HCT116 (cell line): ENCODE results near the gene MAP4K4. TPM values are rescaled to one million over a fixed set of nuclear protein-coding genes. Genes with fewer than 3 reads are reported as not detected.

ENCODE experiments used
- ATAC-seq: fragments of 200-7000 bp; cut with Tn5 transposase; 2 replicates; pipeline ENCODE4 v1.9.1; 2020; ENCODE audit warnings: mild to moderate bottlenecking, moderate library complexity
- BruUV-seq: library from RNA; stranded (reverse); fragments of 400-500 nt; replicated peaks from 2 replicates; lab custom pipeline; 2021; lab: Mats Ljungman, UMichigan
- CTCF ChIA-PET: fragments of 300-600 bp; sonication (Branson Sonifier 250); formaldehyde crosslinking; loops from one replicate; lab custom pipeline; 2021; ENCODE audit warnings: antibody characterized with exemption; lab: Charles Lee
- POLR2A ChIA-PET: fragments of 300-600, 350-600 bp; sonication (Branson Sonifier 250); formaldehyde crosslinking; loops from one replicate; lab custom pipeline; 2021; ENCODE audit warnings: antibody characterized with exemption; lab: Charles Lee
- RAD21 ChIA-PET, 2 experiments: fragments of 300-600 bp; sonication (Branson Sonifier 250); formaldehyde crosslinking; loops; one replicate each; lab custom pipeline; 2023; ENCODE audit warnings: low total read pairs in 2 of 2; ENCODE audit not compliant: uncharacterized antibody in 2 of 2, unreplicated experiment in 2 of 2, low non-redundant PET in 1 of 2; lab: Charles Lee
- DNase-seq: peaks from one replicate; pipeline ENCODE4 v3.0.0-alpha.2; 2010; ENCODE audit warnings: low read depth, low spot score
- H2AFZ ChIP-seq: fragments of 200-600 bp; shearing (Covaris generic), sonication (generic); 2 replicates; pipeline ENCODE4 v1.6.1; 2017; ENCODE audit warnings: low read depth, mixed run types, mixed read lengths, antibody characterized with exemption, low read length; ENCODE audit not compliant: poor library complexity, severe bottlenecking
- H3K27ac ChIP-seq: 2 replicates; pipeline ENCODE4 v1.5.1; 2012; ENCODE audit warnings: low read depth, low read length
- H3K27me3 ChIP-seq: fragments of 200-600 bp; sonication (generic); 2 replicates; pipeline ENCODE4 v1.6.1; 2016; ENCODE audit warnings: mixed run types, low read length, mixed read lengths; ENCODE audit not compliant: insufficient read depth
- H3K36me3 ChIP-seq, 2 experiments: fragments of 200-500 bp in 1 of 2; fragments of 200-600 bp in 1 of 2; sonication (Bioruptor generic) in 1 of 2; sonication (generic) in 1 of 2; 2 replicates each; pipeline versions ENCODE4 v1.5.1 to v1.6.1; 2014 to 2016; ENCODE audit warnings: low read length in 2 of 2, inconsistent platforms in 1 of 2, mixed read lengths in 1 of 2, mixed run types in 1 of 2; ENCODE audit not compliant: insufficient read depth in 2 of 2, control insufficient read depth in 1 of 2
- H3K4me1 ChIP-seq, 2 experiments: fragments of 200-600 bp in 1 of 2; sonication (generic) in 1 of 2; 2 replicates each; pipeline versions ENCODE4 v1.5.1 to v1.6.1; 2012 to 2017; ENCODE audit warnings: low read length in 2 of 2, inconsistent platforms in 1 of 2, mild to moderate bottlenecking in 1 of 2, mixed read lengths in 1 of 2, mixed run types in 1 of 2, moderate library complexity in 1 of 2; ENCODE audit not compliant: insufficient read depth in 2 of 2, control insufficient read depth in 1 of 2
- H3K4me2 ChIP-seq: fragments of 200-600 bp; sonication (generic); 2 replicates; pipeline ENCODE4 v1.6.1; 2017; ENCODE audit warnings: mixed run types, low read length, mixed read lengths
- H3K4me3 ChIP-seq, 2 experiments: fragments of 200-600 bp in 1 of 2; sonication (generic) in 1 of 2; replicated peaks in 1 of 2; 2 replicates each; pipeline ENCODE4 v1.5.1; 2011 to 2016; ENCODE audit warnings: low read length in 2 of 2, control low read depth in 1 of 2, low read depth in 1 of 2, mild to moderate bottlenecking in 1 of 2, mixed read lengths in 1 of 2, mixed run types in 1 of 2
- H3K79me2 ChIP-seq: fragments of 200-600 bp; sonication (generic); 2 replicates; pipeline ENCODE4 v1.6.1; 2017; ENCODE audit warnings: mild to moderate bottlenecking, mixed run types, low read length, moderate library complexity, mixed read lengths; ENCODE audit not compliant: insufficient read depth
- H3K9ac ChIP-seq: fragments of 200-600 bp; sonication (generic); 2 replicates; pipeline ENCODE4 v1.6.1; 2016; ENCODE audit warnings: low read length, mixed read lengths
- H3K9me2 ChIP-seq: fragments of 200-600 bp; sonication (generic), shearing (Covaris generic); 2 replicates; pipeline ENCODE4 v1.6.1; 2017; ENCODE audit warnings: mixed run types, mild to moderate bottlenecking, moderate library complexity; ENCODE audit not compliant: insufficient read depth
- H3K9me3 ChIP-seq, 2 experiments: fragments of 200-500 bp in 1 of 2; fragments of 200-600 bp in 1 of 2; sonication (Bioruptor generic) in 1 of 2; sonication (generic) in 1 of 2; 2 replicates each; pipeline ENCODE4 v1.6.1; 2014 to 2017; ENCODE audit warnings: low read length in 2 of 2, mixed read lengths in 2 of 2, inconsistent platforms in 1 of 2, low read depth in 1 of 2, mild to moderate bottlenecking in 1 of 2, mixed run types in 1 of 2, moderate library complexity in 1 of 2; ENCODE audit not compliant: control insufficient read depth in 1 of 2, insufficient read depth in 1 of 2
- H4K20me1 ChIP-seq: fragments of 200-600 bp; sonication (generic), shearing (Covaris generic); 2 replicates; pipeline ENCODE4 v1.6.1; 2017; ENCODE audit warnings: mixed run types, mild to moderate bottlenecking, moderate library complexity; ENCODE audit not compliant: insufficient read depth
- CBX3 ChIP-seq: IDR thresholded peaks from 2 replicates; pipeline ENCODE4 v1.6.1; 2012; ENCODE audit warnings: low read depth
- CEBPB ChIP-seq: IDR thresholded peaks from 2 replicates; pipeline ENCODE4 v1.6.1; 2012; ENCODE audit warnings: low read depth
- EGR1 ChIP-seq: IDR thresholded peaks from 2 replicates; pipeline ENCODE4 v1.6.1; 2012; ENCODE audit warnings: low read depth
- ELF1 ChIP-seq: IDR thresholded peaks from 2 replicates; pipeline ENCODE4 v1.6.1; 2012; ENCODE audit warnings: low read depth, borderline replicate concordance
- JUND ChIP-seq: IDR thresholded peaks from 2 replicates; pipeline ENCODE4 v1.6.1; 2012
- POLR2AphosphoS5 ChIP-seq: IDR thresholded peaks from 2 replicates; pipeline ENCODE4 v1.6.1; 2011; ENCODE audit warnings: mild to moderate bottlenecking, low read depth, low read length, moderate library complexity
- SIN3A ChIP-seq: IDR thresholded peaks from 2 replicates; pipeline ENCODE4 v1.6.1; 2012; ENCODE audit warnings: low read depth
- SRF ChIP-seq: IDR thresholded peaks from 2 replicates; pipeline ENCODE4 v1.6.1; 2012; ENCODE audit warnings: low read depth
- ZNF274 ChIP-seq: fragments of 200-500 bp; sonication (Bioruptor generic); IDR thresholded peaks from 2 replicates; pipeline ENCODE4 v1.6.1; 2014; ENCODE audit warnings: mild to moderate bottlenecking, low read depth, low read length, inconsistent platforms
- intact Hi-C: fragments of 100-400 bp; cut with micrococcal nuclease; formaldehyde crosslinking; loops from 2 replicates; pipeline ENCODE4 v1.10.0; 2022
- total RNA-seq: library from RNA; stranded (reverse); gene quantifications from one replicate; pipeline ENCODE4 v1.2.1, GENCODE V29; 2021; ENCODE audit not compliant: unreplicated experiment
- TF ChIP-seq, protein P1 (sequence below): IDR thresholded peaks from 2 replicates; pipeline ENCODE4 v1.6.1; 2012; ENCODE audit warnings: low read depth
- TF ChIP-seq, protein P2 (sequence below): IDR thresholded peaks from 2 replicates; pipeline ENCODE4 v1.6.1; 2012
- TF ChIP-seq, protein P3 (sequence below): IDR thresholded peaks from 2 replicates; pipeline ENCODE4 v1.6.1; 2011; ENCODE audit warnings: mild to moderate bottlenecking, low read length, moderate library complexity; ENCODE audit not compliant: insufficient replicate concordance; ENCODE audit errors: extremely low read depth
- TF ChIP-seq, protein P4 (sequence below), 3 experiments: fragments of 200-600 bp in 1 of 3; sonication (generic) in 1 of 3; IDR thresholded peaks in 2 of 3; conservative IDR thresholded peaks in 1 of 3; 2 replicates each; pipeline ENCODE4 v1.5.1; 2012 to 2017; ENCODE audit warnings: low read depth in 2 of 3, low read length in 2 of 3, antibody characterized with exemption in 1 of 3, borderline replicate concordance in 1 of 3, control low read depth in 1 of 3, mild to moderate bottlenecking in 1 of 3, mixed read lengths in 1 of 3, mixed run types in 1 of 3, moderate library complexity in 1 of 3; ENCODE audit not compliant: insufficient read depth in 1 of 3

Gene MAP4K4
- total RNA-seq, 1 experiment from 2014 or later = 62.3 TPM

DNA sequence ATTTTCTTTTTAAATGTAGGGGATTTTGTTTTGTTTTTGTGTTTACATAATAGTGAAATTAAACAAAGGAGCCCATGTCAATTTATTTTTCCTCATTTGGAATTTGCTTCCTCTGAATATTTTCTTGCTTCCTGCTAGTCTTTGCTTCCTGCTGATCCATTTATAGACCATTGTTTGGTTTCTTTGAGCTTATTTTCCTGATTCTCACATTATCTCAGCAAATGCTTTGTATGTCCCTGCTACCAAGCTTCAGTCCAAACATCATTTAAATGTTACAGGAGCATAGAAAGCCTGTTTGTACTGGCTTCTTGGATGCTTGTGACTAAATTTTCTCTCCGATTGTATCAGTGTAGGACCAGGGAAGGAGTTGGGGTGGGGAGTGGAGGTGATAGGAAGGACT, 166.9 kb downstream of the MAP4K4 start:
- no peaks in the 10 kb centered on the region for H3K27me3 ChIP-seq
- H3K36me3 ChIP-seq = peaks cover 7 to 17% of the 10 kb centered on the region in 2 experiments; a peak in 2 of 4 replicates
- intact Hi-C loops = no loop called here
- ATAC-seq (no peak), DNase-seq (no peak)
- H3K4me2 ChIP-seq = no peak overlapping the region
- H3K27ac ChIP-seq = no peak overlapping the region
- no peaks in the 10 kb centered on the region for H3K79me2 ChIP-seq
- no peak overlapping the region for H2AFZ ChIP-seq
- no peaks in the 10 kb centered on the region for H4K20me1 ChIP-seq
- CTCF ChIA-PET = interaction anchor here (1.0 to 1.5 kb wide), 2 partner anchors 9 to 19 kb away, joined by 3 to 4 read pairs; no protein-coding TSS in a partner anchor
- no TSS peak for BruUV-seq
- H3K4me3 ChIP-seq = no peak overlapping the region
- no peak overlapping the region for H3K9ac ChIP-seq
- H3K9me2 ChIP-seq = no peaks in the 10 kb centered on the region
- no peaks in the 10 kb centered on the region for H3K9me3 ChIP-seq
- TF ChIP-seq SRF (no peak), ELF1 (no peak), SIN3A (no peak), CEBPB (no peak)
- TF ChIP-seq, all 23 proteins: peak for 0
- no peaks in the 10 kb centered on the region for H3K4me1 ChIP-seq
- ChIA-PET RAD21 (no interaction called here), POLR2A (no interaction called here)

DNA sequence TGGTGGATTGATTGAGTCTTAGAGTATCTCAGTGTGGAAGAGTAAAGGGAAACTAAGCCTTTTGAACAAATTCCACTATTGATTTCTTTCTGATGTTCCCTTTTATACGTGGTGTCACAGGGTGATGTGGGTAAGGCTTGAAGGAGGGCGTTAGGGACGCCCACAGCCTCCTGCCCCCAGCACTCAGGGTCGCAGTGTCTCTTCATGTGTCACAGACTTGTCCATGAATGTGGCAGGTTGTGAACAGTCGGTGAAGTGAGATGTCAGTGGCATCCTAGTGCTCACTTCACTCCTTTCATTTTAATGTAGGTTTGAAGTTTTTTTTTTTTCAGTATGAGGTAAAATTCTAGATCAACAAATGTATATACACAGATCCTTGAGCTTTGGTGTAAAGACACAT, 171.0 kb downstream of the MAP4K4 start:
- Histone ChIP-seq H3K27me3 (no peaks in the 10 kb centered on the region), H3K9me3 (no peaks in the 10 kb centered on the region), H3K4me3 (no peak overlapping the region), H3K9me2 (no peaks in the 10 kb centered on the region), H3K4me2 (no peak overlapping the region), H3K9ac (no peak overlapping the region), H2AFZ (no peak overlapping the region), H3K27ac (no peak overlapping the region), H4K20me1 (no peaks in the 10 kb centered on the region), H3K4me1 (no peaks in the 10 kb centered on the region), H3K36me3 (peaks cover 13 to 32% of the 10 kb centered on the region in 2 experiments; a peak in 2 of 4 replicates), H3K79me2 (no peaks in the 10 kb centered on the region)
- DNase-seq = no peak
- CTCF ChIA-PET = interaction anchor here (1.1 kb wide), 1 partner anchor 15 kb away, joined by 3 read pairs; no protein-coding TSS in a partner anchor
- no TSS peak for BruUV-seq
- POLR2A ChIA-PET = no interaction called here
- RAD21 ChIA-PET = no interaction called here
- intact Hi-C loops = no loop called here
- no peak for ATAC-seq
- TF ChIP-seq ZNF274 = no peak
- no peak for TF ChIP-seq JUND
- TF ChIP-seq, protein P1, sequence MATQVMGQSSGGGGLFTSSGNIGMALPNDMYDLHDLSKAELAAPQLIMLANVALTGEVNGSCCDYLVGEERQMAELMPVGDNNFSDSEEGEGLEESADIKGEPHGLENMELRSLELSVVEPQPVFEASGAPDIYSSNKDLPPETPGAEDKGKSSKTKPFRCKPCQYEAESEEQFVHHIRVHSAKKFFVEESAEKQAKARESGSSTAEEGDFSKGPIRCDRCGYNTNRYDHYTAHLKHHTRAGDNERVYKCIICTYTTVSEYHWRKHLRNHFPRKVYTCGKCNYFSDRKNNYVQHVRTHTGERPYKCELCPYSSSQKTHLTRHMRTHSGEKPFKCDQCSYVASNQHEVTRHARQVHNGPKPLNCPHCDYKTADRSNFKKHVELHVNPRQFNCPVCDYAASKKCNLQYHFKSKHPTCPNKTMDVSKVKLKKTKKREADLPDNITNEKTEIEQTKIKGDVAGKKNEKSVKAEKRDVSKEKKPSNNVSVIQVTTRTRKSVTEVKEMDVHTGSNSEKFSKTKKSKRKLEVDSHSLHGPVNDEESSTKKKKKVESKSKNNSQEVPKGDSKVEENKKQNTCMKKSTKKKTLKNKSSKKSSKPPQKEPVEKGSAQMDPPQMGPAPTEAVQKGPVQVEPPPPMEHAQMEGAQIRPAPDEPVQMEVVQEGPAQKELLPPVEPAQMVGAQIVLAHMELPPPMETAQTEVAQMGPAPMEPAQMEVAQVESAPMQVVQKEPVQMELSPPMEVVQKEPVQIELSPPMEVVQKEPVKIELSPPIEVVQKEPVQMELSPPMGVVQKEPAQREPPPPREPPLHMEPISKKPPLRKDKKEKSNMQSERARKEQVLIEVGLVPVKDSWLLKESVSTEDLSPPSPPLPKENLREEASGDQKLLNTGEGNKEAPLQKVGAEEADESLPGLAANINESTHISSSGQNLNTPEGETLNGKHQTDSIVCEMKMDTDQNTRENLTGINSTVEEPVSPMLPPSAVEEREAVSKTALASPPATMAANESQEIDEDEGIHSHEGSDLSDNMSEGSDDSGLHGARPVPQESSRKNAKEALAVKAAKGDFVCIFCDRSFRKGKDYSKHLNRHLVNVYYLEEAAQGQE = no peak
- TF ChIP-seq SRF = no peak
- TF ChIP-seq, protein P2, sequence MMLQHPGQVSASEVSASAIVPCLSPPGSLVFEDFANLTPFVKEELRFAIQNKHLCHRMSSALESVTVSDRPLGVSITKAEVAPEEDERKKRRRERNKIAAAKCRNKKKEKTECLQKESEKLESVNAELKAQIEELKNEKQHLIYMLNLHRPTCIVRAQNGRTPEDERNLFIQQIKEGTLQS = no peak
- TF ChIP-seq, protein P3, sequence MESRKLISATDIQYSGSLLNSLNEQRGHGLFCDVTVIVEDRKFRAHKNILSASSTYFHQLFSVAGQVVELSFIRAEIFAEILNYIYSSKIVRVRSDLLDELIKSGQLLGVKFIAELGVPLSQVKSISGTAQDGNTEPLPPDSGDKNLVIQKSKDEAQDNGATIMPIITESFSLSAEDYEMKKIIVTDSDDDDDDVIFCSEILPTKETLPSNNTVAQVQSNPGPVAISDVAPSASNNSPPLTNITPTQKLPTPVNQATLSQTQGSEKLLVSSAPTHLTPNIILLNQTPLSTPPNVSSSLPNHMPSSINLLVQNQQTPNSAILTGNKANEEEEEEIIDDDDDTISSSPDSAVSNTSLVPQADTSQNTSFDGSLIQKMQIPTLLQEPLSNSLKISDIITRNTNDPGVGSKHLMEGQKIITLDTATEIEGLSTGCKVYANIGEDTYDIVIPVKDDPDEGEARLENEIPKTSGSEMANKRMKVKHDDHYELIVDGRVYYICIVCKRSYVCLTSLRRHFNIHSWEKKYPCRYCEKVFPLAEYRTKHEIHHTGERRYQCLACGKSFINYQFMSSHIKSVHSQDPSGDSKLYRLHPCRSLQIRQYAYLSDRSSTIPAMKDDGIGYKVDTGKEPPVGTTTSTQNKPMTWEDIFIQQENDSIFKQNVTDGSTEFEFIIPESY = no peak
- TF ChIP-seq, protein P4, sequence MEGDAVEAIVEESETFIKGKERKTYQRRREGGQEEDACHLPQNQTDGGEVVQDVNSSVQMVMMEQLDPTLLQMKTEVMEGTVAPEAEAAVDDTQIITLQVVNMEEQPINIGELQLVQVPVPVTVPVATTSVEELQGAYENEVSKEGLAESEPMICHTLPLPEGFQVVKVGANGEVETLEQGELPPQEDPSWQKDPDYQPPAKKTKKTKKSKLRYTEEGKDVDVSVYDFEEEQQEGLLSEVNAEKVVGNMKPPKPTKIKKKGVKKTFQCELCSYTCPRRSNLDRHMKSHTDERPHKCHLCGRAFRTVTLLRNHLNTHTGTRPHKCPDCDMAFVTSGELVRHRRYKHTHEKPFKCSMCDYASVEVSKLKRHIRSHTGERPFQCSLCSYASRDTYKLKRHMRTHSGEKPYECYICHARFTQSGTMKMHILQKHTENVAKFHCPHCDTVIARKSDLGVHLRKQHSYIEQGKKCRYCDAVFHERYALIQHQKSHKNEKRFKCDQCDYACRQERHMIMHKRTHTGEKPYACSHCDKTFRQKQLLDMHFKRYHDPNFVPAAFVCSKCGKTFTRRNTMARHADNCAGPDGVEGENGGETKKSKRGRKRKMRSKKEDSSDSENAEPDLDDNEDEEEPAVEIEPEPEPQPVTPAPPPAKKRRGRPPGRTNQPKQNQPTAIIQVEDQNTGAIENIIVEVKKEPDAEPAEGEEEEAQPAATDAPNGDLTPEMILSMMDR (IDR thresholded peaks at IDR 0.05 in 2 of 3, conservative IDR thresholded peaks at IDR 0.05 in 1 of 3; ENCODE audit: borderline replicate concordance in 1 of 3, insufficient read depth in 1 of 3, low read depth in 2 of 3, low read length in 2 of 3) = no peak
- TF ChIP-seq POLR2AphosphoS5 = no peak
- no peak for TF ChIP-seq CBX3
- TF ChIP-seq EGR1 = no peak
